T-helper 22 cell (primary cell): Measurements from ENCODE around the gene ACAP2.
"Not testable (repeated sequence)": the region's sequence is repeated elsewhere in the genome, so short reads cannot be mapped to it uniquely, and the experiment has no call there.

ENCODE experiments used
- DNase-seq: peaks from one replicate; pipeline ENCODE4 v3.0.0-alpha.2; 2020; ENCODE audit warnings: low read depth

The ACAP2 gene

GRCh38 chr3:195442573-195443390 is at the start of gene ACAP2:
ACAP2 (minus strand) TSS chr3:195443020; CDS start chr3:195442847, 173 bp downstream.
- peak; percentile 99 for DNase-seq

DNA sequence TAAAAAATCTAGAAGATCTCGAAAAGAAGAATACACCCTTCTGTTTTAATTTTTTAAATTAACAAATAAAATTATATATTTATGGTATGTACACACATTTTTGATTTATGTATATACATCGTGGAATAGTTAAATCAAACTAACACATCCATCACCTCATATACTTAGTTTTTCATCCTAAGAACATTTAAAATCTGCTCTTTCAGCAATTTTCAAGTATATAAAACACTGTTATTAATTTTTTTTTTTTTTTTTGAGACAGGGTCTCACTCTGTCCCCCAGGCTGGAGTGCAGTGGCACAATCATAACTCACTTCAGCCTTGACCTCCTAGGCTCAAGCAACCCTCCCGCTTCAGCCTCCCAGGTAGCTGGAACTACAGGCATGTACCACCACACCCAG is 32.8 kb upstream of the ACAP2 start:
- no peak for DNase-seq

GRCh38 chr3:195475116-195475515 is 32.3 kb upstream of the ACAP2 start:
- DNase-seq = not testable (repeated sequence)

DNA sequence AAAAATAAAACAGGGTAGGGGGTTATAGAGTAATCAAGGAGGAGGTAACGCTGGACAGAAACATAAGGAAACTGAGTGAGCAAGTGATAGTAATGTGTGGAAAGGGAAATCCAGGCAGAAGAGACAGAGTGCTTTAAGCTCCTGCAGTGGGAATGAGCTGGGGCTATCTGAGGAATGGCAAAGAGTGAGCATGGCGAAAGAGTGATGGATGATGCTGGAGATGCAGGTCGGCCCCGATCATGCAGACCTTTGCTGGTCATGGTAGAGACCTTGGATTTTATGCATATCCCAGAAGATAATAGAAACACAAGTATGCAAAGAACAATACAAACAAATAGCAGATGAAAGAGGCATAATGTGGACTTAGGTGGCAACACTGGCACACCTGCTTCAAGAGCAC is 26.0 kb upstream of the ACAP2 start:
- no peak for DNase-seq

DNA sequence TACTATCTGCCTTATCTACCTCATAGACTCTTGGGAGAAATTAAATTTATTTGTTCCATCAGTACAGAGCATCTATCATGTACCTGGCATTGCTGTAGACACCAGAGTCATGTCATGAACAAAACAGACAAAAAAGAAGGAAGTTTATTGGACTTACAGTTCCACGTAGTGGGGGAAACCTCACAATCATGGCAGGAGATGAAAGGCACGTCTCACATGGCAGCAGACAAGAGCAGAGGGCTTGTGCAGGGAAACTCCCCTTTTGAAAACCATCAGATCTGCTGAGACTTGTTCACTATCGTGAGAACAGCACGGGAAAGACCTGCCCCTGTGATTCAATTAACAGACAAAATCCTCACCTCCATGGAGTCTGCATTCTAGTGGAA is 25.6 kb upstream of the ACAP2 start:
- no peak for DNase-seq

- no peak for DNase-seq
Observed at GRCh38 chr3:195467641-195468390, 25.0 kb upstream of the ACAP2 start.

- no peak for DNase-seq
Observed at GRCh38 chr3:195466251-195466650, 23.4 kb upstream of the ACAP2 start.

- not testable (repeated sequence) for DNase-seq
Observed at GRCh38 chr3:195462922-195463321, 20.1 kb upstream of the ACAP2 start.

DNA sequence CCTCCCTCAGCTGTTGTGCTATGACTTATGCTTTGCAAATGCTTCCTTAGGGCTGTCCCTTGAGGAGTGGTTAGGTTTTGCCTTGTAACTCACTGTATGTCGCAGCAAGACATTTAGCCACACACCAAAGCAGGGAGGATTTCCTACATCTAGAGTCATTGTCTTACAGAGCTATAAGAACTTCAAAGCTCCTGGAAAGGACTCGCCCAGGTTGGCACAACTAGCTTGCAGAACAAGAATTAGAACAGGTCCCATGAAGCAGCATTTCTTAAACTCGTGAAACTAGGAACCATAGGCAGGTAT is 19.4 kb upstream of the ACAP2 start:
- DNase-seq = no peak

GRCh38 chr3:195461594-195462307 is 18.9 kb upstream of the ACAP2 start:
- no peak for DNase-seq

- DNase-seq = no peak
Observed at GRCh38 chr3:195460091-195460713, 17.4 kb upstream of the ACAP2 start.

DNA sequence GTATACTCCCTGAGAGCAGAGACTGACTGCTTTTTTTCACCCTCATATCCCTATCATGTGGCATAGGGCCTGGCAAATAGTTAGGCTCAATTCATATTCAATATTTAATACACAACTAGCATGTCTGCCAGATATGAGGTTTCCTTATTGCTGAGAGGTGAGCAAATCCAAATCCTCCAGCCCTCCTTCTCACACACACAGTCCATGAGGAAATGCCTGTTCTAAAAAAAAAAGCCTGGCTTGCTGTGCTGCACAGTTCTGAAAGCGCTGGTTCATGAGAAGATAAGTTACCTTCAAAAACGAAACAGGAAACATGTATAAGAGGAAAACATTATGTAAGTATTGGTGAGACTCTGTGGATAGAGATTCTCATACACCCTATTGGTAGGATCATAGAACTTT is 15.5 kb upstream of the ACAP2 start:
- no peak for DNase-seq

DNA sequence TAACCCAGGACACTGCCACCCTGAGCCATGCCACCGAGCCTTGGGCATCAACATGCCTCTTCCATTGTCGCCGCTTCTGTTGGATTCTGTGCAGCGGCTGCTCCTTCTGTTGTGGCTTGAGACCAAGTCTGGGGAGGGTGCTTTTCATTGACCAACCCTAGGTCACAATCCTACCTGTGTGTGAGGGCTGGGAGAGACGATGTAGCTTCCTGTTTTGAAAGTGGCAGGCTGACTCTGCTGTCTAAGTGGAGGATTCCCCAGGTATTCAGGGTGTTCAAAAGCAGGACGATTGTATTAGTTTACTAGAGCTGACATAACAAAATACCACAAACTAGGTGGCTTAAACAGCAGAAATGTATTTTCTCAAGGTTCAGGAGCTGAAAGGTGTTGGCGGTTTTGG is 13.0 kb upstream of the ACAP2 start:
- DNase-seq = no peak

DNA sequence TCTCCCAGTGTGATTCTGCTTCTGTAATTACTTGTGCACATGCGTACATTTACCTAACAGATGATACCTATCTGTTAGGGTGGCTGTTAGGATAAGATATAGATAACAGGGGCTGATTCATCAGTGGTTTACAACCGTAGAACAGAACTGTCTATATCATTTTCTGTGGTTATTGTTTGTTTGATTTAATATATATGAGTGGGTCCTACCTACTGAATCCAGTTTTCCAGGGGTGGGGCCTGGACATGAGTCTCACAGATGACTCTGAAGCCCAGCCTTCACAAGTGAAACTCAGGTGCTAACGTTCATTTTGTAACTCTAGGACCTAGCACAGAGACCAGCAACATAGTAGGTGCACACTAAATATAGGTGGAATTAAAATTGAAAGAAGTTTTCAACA is 10.4 kb upstream of the ACAP2 start:
- DNase-seq = no peak

DNA sequence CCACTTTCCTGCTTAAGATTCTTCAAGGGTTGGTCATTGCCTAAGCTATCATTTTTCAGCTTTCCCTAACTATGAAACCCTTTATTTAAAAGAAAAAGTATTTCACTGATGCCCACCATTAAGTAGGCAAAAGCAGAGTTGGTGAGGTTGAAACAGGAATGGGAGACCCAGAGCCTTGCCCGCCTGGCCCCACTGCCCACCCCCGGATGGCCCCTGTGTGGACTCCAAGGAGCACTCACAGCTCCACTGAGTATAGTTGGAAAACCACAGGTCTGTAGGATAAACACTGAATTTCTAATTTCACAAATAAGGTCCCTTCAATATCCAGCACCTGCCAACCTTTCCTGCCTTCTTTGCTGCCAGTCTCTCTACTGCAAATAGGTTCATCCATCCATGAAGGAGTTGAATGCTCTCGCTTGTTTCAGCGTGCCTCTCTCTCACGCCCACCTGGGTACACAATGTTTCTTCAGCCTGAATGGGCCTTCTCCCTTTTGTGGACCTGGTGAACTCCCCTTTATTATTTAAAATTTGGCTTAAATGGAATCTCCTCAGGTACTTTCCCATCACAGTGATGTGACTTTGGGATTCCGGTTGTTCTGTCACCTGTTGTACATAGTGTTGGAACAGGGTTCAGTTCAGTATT is 8.7 kb upstream of the ACAP2 start:
- no peak for DNase-seq

GRCh38 chr3:195450731-195451229 is 8.0 kb upstream of the ACAP2 start:
- DNase-seq = no peak

- DNase-seq = no peak
Observed at GRCh38 chr3:195448205-195448875, 5.5 kb upstream of the ACAP2 start.

DNA sequence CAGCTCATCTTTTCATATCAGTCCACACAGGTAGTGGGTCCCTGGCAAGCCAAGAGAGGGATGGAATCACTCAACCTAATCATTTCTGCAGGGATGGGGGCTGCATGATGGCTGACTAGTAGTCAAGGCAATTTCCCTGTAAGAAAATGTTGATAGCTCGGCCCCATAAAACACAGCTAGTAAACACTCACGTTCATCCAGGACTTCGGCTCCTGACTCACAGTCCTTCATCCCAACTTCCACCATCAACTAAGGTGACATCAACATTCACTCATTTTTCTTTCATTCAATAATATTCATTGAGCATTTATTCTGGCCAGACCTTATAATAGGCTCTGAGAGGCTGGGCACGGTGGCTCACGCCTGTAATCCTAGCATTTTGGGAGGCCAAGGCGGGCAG is 4.4 kb upstream of the ACAP2 start:
- no peak for DNase-seq

GRCh38 chr3:195446359-195446758 is 3.5 kb upstream of the ACAP2 start:
- DNase-seq = no peak

DNA sequence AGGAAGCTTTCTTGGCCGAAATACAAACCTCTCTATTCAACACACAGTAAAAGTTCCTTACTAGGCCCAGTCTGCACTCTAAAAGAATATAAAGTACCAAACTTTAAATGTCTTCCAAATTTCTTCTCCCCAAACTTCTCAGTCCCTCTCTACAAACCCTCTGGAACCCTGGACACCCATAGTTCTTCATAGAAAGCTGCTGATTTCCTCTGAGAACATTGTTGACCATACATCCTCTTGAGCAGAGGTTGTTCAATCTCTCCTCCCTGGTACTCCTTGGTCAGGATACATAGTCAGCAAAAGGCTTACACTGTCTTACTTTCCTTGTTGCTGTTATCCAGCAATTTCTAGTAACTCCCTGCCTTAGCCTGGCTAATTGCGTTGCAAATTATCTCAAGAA is 3.1 kb upstream of the ACAP2 start:
- DNase-seq = no peak

- DNase-seq = no peak
Observed at GRCh38 chr3:195443391-195443989, 670 bp upstream of the ACAP2 start.
